GM12873 (cell line): ENCODE data around the gene DYRK3.

Source experiments
- TF ChIP-seq, protein P1 (sequence below): IDR thresholded peaks from 2 replicates; pipeline ENCODE4 v1.5.1; 2012; ENCODE audit warnings: low read depth, mild to moderate bottlenecking, moderate library complexity, low read length, control low read depth; ENCODE audit not compliant: insufficient read depth; ENCODE audit errors: missing control alignments

The DYRK3 gene

DNA sequence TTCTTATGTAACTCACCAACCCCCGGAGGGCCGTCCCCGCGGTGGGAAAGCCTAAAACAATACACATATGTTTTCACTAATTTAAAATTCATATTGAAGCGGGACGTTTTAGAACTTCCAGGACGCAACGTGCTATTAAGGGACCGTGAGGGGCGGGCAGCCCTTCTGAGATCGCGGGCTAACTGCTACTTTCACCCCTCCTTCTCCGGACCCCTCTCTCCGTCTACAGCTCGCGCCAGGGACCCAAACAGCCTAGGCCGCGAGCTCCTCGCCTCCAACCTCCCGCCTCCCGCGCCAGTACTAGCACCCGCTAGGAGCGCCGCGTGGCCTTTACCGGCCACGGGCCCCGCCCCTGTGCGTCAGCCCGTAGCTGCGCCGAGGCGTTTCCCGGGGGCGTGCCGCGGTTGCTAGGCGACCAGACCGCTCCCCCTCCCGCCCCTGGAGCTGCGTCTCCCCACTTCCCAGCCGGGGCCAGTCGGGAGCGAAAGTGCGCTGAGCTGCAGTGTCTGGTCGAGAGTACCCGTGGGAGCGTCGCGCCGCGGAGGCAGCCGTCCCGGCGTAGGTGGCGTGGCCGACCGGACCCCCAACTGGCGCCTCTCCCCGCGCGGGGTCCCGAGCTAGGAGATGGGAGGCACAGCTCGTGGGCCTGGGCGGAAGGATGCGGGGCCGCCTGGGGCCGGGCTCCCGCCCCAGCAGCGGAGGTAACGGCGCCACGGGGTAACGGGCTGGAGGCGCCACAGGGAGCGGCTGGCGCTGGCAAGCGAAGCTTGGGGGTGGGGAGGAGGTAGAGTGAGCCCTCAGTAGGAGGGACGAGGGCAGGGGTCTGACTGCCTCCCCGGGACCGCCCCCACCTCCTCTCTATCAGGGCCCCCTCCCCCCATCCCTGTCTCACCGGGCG, at the start of gene DYRK3:
Gene DYRK3 (plus strand): TSS at position 457 of the 898 bp plus-strand sequence. CDS start 168 bp downstream, at position 625.
- TF ChIP-seq, protein P1, sequence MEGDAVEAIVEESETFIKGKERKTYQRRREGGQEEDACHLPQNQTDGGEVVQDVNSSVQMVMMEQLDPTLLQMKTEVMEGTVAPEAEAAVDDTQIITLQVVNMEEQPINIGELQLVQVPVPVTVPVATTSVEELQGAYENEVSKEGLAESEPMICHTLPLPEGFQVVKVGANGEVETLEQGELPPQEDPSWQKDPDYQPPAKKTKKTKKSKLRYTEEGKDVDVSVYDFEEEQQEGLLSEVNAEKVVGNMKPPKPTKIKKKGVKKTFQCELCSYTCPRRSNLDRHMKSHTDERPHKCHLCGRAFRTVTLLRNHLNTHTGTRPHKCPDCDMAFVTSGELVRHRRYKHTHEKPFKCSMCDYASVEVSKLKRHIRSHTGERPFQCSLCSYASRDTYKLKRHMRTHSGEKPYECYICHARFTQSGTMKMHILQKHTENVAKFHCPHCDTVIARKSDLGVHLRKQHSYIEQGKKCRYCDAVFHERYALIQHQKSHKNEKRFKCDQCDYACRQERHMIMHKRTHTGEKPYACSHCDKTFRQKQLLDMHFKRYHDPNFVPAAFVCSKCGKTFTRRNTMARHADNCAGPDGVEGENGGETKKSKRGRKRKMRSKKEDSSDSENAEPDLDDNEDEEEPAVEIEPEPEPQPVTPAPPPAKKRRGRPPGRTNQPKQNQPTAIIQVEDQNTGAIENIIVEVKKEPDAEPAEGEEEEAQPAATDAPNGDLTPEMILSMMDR, result no peak

GRCh38 chr1:206586501-206587445, 48.6 kb upstream of the DYRK3 start:
- TF ChIP-seq, protein P1, result no peak

- TF ChIP-seq, protein P1, result no peak
These were observed 47.4 kb upstream of the DYRK3 start for GRCh38 chr1:206587904-206588303.

DNA sequence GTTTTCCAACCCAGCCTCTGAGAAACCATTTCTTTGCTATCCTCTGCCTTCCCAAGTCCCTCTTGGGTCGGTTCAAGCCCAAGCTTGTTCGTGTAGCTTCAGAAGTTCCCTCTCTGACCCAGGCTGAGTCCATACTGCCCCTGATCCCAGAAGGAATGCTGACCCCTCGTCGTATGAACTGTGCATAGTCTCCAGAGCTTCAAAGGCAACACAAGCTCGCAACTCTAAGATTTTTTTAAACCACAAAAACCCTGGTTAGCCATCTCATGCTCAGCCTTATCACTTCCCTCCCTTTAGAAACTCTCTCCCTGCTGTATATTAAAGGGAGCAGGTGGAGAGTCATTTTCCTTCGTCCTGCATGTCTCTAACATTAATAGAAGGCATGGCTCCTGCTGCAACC, 46.8 kb upstream of the DYRK3 start:
- TF ChIP-seq, protein P1, result no peak

- TF ChIP-seq, protein P1, result no peak
These were observed 46.1 kb upstream of the DYRK3 start for GRCh38 chr1:206589206-206589605.

DNA sequence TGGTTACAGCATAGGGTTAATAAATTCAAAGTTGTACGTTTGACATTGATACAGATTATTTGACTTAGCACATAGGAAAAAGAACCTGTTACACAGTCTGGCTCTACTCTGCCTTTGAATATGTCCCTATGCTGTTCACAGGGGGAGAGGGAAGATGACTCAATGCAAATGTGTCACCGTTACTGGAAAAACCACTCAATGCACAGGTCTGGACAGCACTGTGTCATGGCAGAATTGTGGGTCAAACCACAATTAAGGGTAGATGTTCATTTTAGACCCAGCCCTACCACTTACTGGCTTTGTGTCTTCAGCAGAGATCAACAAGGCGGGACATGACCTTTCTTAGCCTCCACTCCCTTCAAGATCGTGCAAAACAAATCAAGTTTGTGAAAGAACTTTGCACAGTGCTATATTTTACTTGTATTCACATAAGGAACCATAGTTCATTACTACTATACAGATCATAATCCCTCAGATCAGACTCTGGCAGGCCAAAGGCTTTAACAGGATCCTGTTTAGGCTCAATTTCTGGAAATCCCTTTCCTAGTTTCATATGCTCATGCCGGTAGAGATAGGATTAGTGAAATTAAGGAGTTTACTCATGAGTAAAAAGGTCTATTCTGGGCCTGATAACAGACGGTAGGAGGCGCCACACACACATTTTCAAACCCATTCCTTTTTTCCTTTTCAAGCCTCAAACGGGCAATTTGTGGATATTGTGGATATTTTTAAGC, 45.1 kb upstream of the DYRK3 start:
- TF ChIP-seq, protein P1, result peak; percentile 58
